ENCODE results near the gene HHIPL1.

DNA sequence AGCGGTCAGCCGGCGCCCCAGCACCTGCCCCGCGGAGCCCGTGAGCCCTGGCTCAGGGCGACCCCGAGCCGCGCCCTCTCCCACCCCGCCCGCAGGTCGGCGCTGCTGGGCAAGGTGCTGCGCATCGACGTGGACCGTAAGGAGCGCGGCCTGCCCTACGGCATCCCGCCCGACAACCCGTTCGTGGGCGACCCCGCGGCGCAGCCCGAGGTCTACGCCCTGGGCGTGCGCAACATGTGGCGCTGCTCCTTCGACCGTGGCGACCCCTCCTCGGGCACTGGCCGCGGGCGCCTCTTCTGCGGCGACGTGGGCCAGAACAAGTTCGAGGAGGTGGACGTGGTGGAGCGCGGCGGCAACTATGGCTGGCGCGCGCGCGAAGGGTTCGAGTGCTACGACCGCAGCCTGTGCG lies 14.4 kb downstream of the HHIPL1 start:
- TF ChIP-seq, protein P1, sequence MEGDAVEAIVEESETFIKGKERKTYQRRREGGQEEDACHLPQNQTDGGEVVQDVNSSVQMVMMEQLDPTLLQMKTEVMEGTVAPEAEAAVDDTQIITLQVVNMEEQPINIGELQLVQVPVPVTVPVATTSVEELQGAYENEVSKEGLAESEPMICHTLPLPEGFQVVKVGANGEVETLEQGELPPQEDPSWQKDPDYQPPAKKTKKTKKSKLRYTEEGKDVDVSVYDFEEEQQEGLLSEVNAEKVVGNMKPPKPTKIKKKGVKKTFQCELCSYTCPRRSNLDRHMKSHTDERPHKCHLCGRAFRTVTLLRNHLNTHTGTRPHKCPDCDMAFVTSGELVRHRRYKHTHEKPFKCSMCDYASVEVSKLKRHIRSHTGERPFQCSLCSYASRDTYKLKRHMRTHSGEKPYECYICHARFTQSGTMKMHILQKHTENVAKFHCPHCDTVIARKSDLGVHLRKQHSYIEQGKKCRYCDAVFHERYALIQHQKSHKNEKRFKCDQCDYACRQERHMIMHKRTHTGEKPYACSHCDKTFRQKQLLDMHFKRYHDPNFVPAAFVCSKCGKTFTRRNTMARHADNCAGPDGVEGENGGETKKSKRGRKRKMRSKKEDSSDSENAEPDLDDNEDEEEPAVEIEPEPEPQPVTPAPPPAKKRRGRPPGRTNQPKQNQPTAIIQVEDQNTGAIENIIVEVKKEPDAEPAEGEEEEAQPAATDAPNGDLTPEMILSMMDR (IDR thresholded peaks at IDR 0.05; ENCODE audit: insufficient read depth, low read length, poor library complexity, severe bottlenecking), result no peak
- no peak for TF ChIP-seq EZH2phosphoT487 (conservative IDR thresholded peaks at IDR 0.05; ENCODE audit: low read length)
